AG09319 (cell line): Measurements from ENCODE around the gene GGT7.

ENCODE experiments used
- DNase-seq: peaks from one replicate; pipeline ENCODE4 v3.0.0-alpha.2; 2010; ENCODE audit warnings: low read depth; ENCODE audit errors: extremely low read depth
- CTCF ChIP-seq: IDR thresholded peaks from 2 replicates; pipeline ENCODE4 v1.5.1; 2011; ENCODE audit warnings: low read depth, mild to moderate bottlenecking, inconsistent platforms, low read length, moderate library complexity

The GGT7 gene

DNA sequence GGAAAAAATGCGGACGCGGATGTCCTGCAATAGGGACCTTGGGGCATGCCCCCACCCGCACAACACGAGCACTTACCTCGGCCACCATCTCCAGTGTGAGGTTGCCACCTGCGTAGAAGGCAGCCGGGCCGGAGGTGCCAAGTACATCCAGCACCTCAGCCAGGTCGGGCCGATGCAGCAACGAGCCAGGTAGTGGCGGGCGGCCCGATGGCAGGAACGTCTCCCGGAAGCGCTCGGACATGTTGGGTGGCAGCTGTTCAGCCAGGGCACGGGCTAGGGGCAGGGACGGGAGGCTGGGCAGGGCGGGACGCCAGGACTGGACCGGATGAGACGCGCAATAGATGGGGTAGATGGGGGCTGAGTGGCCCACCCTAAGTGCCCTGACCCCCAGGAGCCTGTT, 13.3 kb downstream of the GGT7 start:
- no peak for TF ChIP-seq CTCF
- no peak for DNase-seq

GRCh38 chr20:34852298-34852697, 20.4 kb downstream of the GGT7 start:
- TF ChIP-seq CTCF = no peak
- DNase-seq = no peak

- no peak for DNase-seq
- no peak for TF ChIP-seq CTCF
These were observed 21.7 kb downstream of the GGT7 start for GRCh38 chr20:34850969-34851368.

GRCh38 chr20:34849778-34850177, 22.9 kb downstream of the GGT7 start:
- DNase-seq = no peak
- no peak for TF ChIP-seq CTCF

- DNase-seq = no peak
- TF ChIP-seq CTCF = no peak
These were observed 24.1 kb downstream of the GGT7 start for GRCh38 chr20:34848597-34848996.

DNA sequence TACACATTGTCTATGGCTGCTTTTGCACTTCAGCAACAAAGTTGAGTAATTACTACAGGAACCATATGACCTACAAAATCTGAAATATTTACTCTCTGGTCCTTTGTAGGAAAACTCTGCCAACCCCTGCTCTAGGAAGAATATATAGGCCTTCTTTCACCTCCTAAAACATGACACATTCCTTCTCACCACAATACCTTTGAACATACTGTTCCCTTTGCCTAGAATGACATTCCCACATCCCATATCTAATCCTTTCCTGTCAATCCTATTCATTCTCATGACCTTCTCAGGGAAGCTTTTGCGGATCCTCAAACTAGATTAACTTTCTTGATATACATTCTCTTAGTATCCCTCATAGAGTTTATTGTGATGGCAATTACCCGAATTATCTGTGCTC, 29.2 kb downstream of the GGT7 start:
- no peak for DNase-seq
- TF ChIP-seq CTCF = no peak

DNA sequence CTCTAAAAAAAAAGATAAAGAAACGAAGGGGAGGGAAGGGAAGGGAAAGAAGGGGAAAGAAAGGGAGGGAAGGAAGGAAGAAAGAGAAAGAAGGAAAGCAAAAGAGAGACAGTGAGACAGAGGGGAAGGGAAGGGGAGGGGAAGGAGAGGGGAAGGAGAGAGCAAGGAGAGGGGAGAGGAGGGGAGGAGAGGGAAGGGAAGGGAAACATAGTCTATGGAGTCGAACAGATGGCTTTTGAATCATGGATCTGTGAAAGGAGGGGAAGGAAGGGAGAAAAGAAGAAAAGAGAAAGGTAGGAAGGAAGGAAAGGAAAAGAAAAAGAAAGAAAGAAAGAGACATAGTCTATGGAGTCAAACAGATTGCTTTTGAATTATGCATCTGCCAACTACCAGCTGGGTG, 30.5 kb downstream of the GGT7 start:
- TF ChIP-seq CTCF = no peak
- DNase-seq = no peak
